Measurements from ENCODE around the gene PROM1. TPM values are rescaled to one million over a fixed set of nuclear protein-coding genes. Genes with fewer than 3 reads are reported as not detected.

The PROM1 gene
- total RNA-seq, 1 experiment from 2014 or later = 17.7 TPM

DNA sequence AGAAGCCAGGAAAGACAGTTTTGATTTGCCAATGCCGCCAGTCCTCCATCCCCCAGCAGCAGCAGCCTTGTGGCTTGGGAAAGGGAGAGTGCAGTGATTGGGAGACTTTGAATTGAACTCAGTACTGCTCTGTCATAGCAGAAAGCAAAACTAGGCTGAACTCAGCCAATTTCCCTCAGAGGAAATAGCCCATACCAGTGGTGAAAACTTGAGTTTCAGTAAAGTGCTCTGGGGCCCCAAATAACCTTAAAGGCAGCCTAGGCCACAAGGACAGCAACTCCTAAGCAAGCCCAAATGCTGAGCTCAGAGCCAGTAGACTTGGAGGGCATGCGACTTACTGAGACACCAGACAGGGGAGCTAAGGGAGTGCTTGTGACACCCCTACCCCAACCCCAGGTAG, 2.0 kb upstream of the PROM1 start:
- ATAC-seq (no peak), DNase-seq (ENCODE audit: low read depth, low spot score) (no peak)
- no TSS peak for BruUV-seq (replicated peaks)
- POLR2A ChIA-PET = no interaction called here
- CTCF ChIA-PET = no interaction called here
- intact Hi-C loops (cut with micrococcal nuclease) = no loop called here
- no peak overlapping the region for H3K4me2 ChIP-seq (ENCODE audit: low read length)
- no peaks in the 10 kb centered on the region for H3K79me2 ChIP-seq (ENCODE audit: insufficient read depth, low read length)
- no peak overlapping the region for H3K27ac ChIP-seq (ENCODE audit: low read depth, low read length)
- no peak overlapping the region for H2AFZ ChIP-seq (ENCODE audit: low read depth, low read length, poor library complexity, severe bottlenecking)
- RAD21 ChIA-PET (ENCODE audit: low non-redundant PET in 1 of 2, low total read pairs in 2 of 2, uncharacterized antibody in 2 of 2, unreplicated experiment in 2 of 2) = no interaction called here
- H3K9ac ChIP-seq (ENCODE audit: low read length) = no peak overlapping the region
- peaks cover 5 to 10% of the 10 kb centered on the region in 2 experiments; a peak in 2 of 4 replicates for H3K4me1 ChIP-seq (ENCODE audit: control insufficient read depth in 1 of 2, insufficient read depth in 2 of 2, low read length in 2 of 2)
- no peaks in the 10 kb centered on the region for H4K20me1 ChIP-seq (ENCODE audit: insufficient read depth)
- TF ChIP-seq ZFX (IDR thresholded peaks at IDR 0.05) = no peak
- TF ChIP-seq YY1 (IDR thresholded peaks at IDR 0.05; ENCODE audit: extremely low read depth, insufficient replicate concordance, low read depth, low read length) = no peak
- TF ChIP-seq, protein P1, sequence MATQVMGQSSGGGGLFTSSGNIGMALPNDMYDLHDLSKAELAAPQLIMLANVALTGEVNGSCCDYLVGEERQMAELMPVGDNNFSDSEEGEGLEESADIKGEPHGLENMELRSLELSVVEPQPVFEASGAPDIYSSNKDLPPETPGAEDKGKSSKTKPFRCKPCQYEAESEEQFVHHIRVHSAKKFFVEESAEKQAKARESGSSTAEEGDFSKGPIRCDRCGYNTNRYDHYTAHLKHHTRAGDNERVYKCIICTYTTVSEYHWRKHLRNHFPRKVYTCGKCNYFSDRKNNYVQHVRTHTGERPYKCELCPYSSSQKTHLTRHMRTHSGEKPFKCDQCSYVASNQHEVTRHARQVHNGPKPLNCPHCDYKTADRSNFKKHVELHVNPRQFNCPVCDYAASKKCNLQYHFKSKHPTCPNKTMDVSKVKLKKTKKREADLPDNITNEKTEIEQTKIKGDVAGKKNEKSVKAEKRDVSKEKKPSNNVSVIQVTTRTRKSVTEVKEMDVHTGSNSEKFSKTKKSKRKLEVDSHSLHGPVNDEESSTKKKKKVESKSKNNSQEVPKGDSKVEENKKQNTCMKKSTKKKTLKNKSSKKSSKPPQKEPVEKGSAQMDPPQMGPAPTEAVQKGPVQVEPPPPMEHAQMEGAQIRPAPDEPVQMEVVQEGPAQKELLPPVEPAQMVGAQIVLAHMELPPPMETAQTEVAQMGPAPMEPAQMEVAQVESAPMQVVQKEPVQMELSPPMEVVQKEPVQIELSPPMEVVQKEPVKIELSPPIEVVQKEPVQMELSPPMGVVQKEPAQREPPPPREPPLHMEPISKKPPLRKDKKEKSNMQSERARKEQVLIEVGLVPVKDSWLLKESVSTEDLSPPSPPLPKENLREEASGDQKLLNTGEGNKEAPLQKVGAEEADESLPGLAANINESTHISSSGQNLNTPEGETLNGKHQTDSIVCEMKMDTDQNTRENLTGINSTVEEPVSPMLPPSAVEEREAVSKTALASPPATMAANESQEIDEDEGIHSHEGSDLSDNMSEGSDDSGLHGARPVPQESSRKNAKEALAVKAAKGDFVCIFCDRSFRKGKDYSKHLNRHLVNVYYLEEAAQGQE (IDR thresholded peaks at IDR 0.05; ENCODE audit: low read depth) = no peak
- H3K9me2 ChIP-seq (ENCODE audit: insufficient read depth) = no peaks in the 10 kb centered on the region
- H3K27me3 ChIP-seq (ENCODE audit: insufficient read depth, low read length) = peaks cover 49% of the 10 kb centered on the region
- no peaks in the 10 kb centered on the region for H3K9me3 ChIP-seq (ENCODE audit: control insufficient read depth in 1 of 2, insufficient read depth in 1 of 2, low read depth in 1 of 2, low read length in 2 of 2)
- H3K4me3 ChIP-seq (replicated peaks in 1 of 2; ENCODE audit: low read depth in 1 of 2, low read length in 2 of 2) = no peak overlapping the region
- no peaks in the 10 kb centered on the region for H3K36me3 ChIP-seq (ENCODE audit: control insufficient read depth in 1 of 2, insufficient read depth in 2 of 2, low read length in 2 of 2)

DNA sequence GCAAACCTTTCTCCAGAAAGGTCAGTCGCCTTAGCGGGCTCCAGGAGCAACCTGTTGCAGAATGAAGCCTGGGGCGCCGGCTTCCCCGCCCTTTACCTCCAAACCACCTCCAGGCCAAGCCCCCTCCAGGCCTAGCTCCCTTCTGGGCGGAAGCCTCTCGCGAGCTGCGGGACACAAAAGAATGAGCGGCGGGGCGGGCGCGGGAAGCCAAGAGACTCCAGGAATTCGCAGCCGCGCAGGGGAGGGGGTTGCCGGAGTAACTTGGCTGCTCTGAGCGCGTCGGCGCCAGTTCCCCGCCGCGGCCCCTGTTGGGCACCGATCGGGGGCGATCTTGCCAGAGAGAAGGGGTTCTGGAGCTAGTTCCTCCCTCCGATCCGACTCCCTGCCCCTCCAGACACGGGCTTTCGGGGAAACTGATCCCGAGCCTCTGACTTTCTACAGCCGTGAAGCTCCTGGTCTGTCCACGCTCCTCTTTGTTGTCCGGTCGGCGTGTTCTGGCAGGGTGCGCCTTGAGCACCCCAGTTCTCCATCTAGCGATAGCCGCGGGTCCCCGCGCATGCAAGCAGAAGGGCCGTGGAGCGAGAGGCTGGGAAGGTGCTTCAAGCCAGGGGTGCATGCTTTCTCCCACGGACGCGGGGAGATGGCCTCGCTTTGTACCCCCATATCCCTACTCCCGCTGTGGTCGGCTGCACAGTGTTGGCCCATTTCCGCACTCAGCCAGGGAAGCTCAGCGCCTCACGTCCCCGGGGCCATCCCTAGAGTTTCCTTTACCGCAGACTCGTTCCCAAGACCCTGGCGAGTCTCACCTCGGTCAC, 1.2 kb downstream of the PROM1 start:
- H3K27ac ChIP-seq (ENCODE audit: low read depth, low read length) = no peak overlapping the region
- ChIA-PET RAD21 (ENCODE audit: low non-redundant PET in 1 of 2, low total read pairs in 2 of 2, uncharacterized antibody in 2 of 2, unreplicated experiment in 2 of 2) (no interaction called here), POLR2A (no interaction called here), CTCF (no interaction called here)
- no peaks in the 10 kb centered on the region for H3K9me3 ChIP-seq (ENCODE audit: control insufficient read depth in 1 of 2, insufficient read depth in 1 of 2, low read depth in 1 of 2, low read length in 2 of 2)
- no TSS peak for BruUV-seq (replicated peaks)
- no peaks in the 10 kb centered on the region for H3K79me2 ChIP-seq (ENCODE audit: insufficient read depth, low read length)
- DNase-seq (ENCODE audit: low read depth, low spot score) = no peak
- H2AFZ ChIP-seq (ENCODE audit: low read depth, low read length, poor library complexity, severe bottlenecking) = no peak overlapping the region
- peak overlapping the region; percentile 70 for H3K9ac ChIP-seq (ENCODE audit: low read length)
- H4K20me1 ChIP-seq (ENCODE audit: insufficient read depth) = no peaks in the 10 kb centered on the region
- no peaks in the 10 kb centered on the region for H3K9me2 ChIP-seq (ENCODE audit: insufficient read depth)
- 0 out of 2 replicates have a peak, but pooled peaks have one; percentile 10 for ATAC-seq
- peak overlapping the region; percentile 57 for H3K4me2 ChIP-seq (ENCODE audit: low read length)
- peak overlapping the region; percentile 55 to 65 for H3K4me3 ChIP-seq (replicated peaks in 1 of 2; ENCODE audit: low read depth in 1 of 2, low read length in 2 of 2)
- peaks cover 5 to 10% of the 10 kb centered on the region in 2 experiments; a peak in 2 of 4 replicates for H3K4me1 ChIP-seq (ENCODE audit: control insufficient read depth in 1 of 2, insufficient read depth in 2 of 2, low read length in 2 of 2)
- TF ChIP-seq SIN3A (IDR thresholded peaks at IDR 0.05; ENCODE audit: low read depth) (no peak), EZH2 (IDR thresholded peaks at IDR 0.05) (no peak), EGR1 (IDR thresholded peaks at IDR 0.05; ENCODE audit: low read depth) (no peak), TCF7L2 (IDR thresholded peaks at IDR 0.05; ENCODE audit: borderline replicate concordance, extremely low read depth, insufficient read depth, insufficient read length) (no peak), POLR2A (IDR thresholded peaks at IDR 0.05; ENCODE audit: borderline replicate concordance, extremely low read depth, insufficient read depth, insufficient read length) (no peak), ZFX (IDR thresholded peaks at IDR 0.05) (no peak)
- intact Hi-C loops (cut with micrococcal nuclease) = no loop called here
- no peaks in the 10 kb centered on the region for H3K36me3 ChIP-seq (ENCODE audit: control insufficient read depth in 1 of 2, insufficient read depth in 2 of 2, low read length in 2 of 2)
- peaks cover 19% of the 10 kb centered on the region; the same call in 1 of the 2 replicates for H3K27me3 ChIP-seq (ENCODE audit: insufficient read depth, low read length)

Data from HCT116 (cell line).